A549 (cell line): ENCODE measurements around the gene ZMAT3. TPM values are rescaled to one million over a fixed set of nuclear protein-coding genes. Genes with fewer than 3 reads are reported as not detected.

ENCODE experiments used
- ATAC-seq, 2 experiments: fragments of 200-7000 bp in 1 of 2; fragments of >200 bp in 1 of 2; cut with Nextera tagmentation in 1 of 2; cut with Tn5 transposase in 1 of 2; 3 replicates each; pipeline versions ENCODE4 v1.8.0 to v1.9.1; 2018 to 2020; ENCODE audit warnings: mild to moderate bottlenecking in 1 of 2, moderate library complexity in 1 of 2
- CTCF ChIA-PET: fragments of 300-600 bp; sonication (Branson Sonifier 250); formaldehyde crosslinking; extraction: SDS; loops from one replicate; lab custom pipeline; 2021; ENCODE audit warnings: antibody characterized with exemption, inconsistent platforms; lab: Yijun Ruan, JAX
- POLR2A ChIA-PET: fragments of 350-600 bp; formaldehyde crosslinking; extraction: SDS; loops from one replicate; lab custom pipeline; 2021; ENCODE audit warnings: antibody characterized with exemption, inconsistent platforms; lab: Yijun Ruan, JAX
- DNase-seq, 2 experiments: peaks; one replicate each; pipeline versions ENCODE4 v3.0.0 to v3.0.0-alpha.2; 2011 to 2016; ENCODE audit warnings: low read depth in 1 of 2, low spot score in 1 of 2
- FAIRE-seq: peaks from 2 replicates; lab custom pipeline; 2011; peaks lifted over from hg19 to GRCh38; lab: Jason Lieb, UNC
- H3K27ac ChIP-seq, 2 experiments: fragments of >200 bp; sonication (Bioruptor Twin); formaldehyde crosslinking; 3 replicates each; pipeline ENCODE4 v1.5.1; 2016 to 2017
- H3K4me1 ChIP-seq: fragments of >200 bp; sonication (Bioruptor Twin); formaldehyde crosslinking; 3 replicates; pipeline ENCODE4 v1.6.1; 2016
- H3K4me2 ChIP-seq: fragments of >200 bp; sonication (Bioruptor Twin); formaldehyde crosslinking; 3 replicates; pipeline ENCODE4 v1.6.1; 2016
- H3K4me3 ChIP-seq: fragments of >200 bp; sonication (Bioruptor Twin); formaldehyde crosslinking; 3 replicates; pipeline ENCODE4 v1.5.1; 2016
- H3K9me3 ChIP-seq: fragments of >200 bp; sonication (Bioruptor Twin); formaldehyde crosslinking; 3 replicates; pipeline ENCODE4 v1.6.1; 2016
- ATOH8 ChIP-seq: fragments of 250-450 bp; sonication (Bioruptor Pico); IDR thresholded peaks from 2 replicates; pipeline ENCODE4 v1.5.0; 2020; ENCODE audit warnings: low read depth, mild to moderate bottlenecking, moderate library complexity
- BCL3 ChIP-seq: fragments of >200 bp; sonication (Bioruptor Twin); formaldehyde crosslinking; IDR thresholded peaks from 3 replicates; pipeline ENCODE4 v1.6.1; 2016
- EP300 ChIP-seq, 2 experiments: fragments of >200 bp; sonication (Bioruptor Twin); formaldehyde crosslinking; IDR thresholded peaks; 2 replicates in 1 of 2; 3 replicates in 1 of 2; pipeline ENCODE4 v1.6.1; 2016 to 2017
- GATA3 ChIP-seq: IDR thresholded peaks from 2 replicates; pipeline ENCODE4 v1.6.1; 2012; ENCODE audit warnings: borderline replicate concordance
- HOXA7 ChIP-seq: fragments of 250-450 bp; sonication (Bioruptor Pico); IDR thresholded peaks from 2 replicates; pipeline ENCODE4 v1.5.0; 2020; ENCODE audit warnings: mild to moderate bottlenecking, moderate library complexity
- HOXB13 ChIP-seq: fragments of 250-450 bp; sonication (Bioruptor Pico); IDR thresholded peaks from 2 replicates; pipeline ENCODE4 v1.5.0; 2020; ENCODE audit warnings: low read depth, mild to moderate bottlenecking, moderate library complexity
- JUN ChIP-seq, 2 experiments: fragments of >200 bp; sonication (Bioruptor Twin); formaldehyde crosslinking; IDR thresholded peaks; 2 replicates in 1 of 2; 3 replicates in 1 of 2; pipeline ENCODE4 v1.6.1; 2016 to 2017
- KDM1A ChIP-seq: fragments of 200-600 bp; sonication (generic); IDR thresholded peaks from 2 replicates; pipeline ENCODE4 v1.6.1; 2016; ENCODE audit warnings: low read depth, mild to moderate bottlenecking
- MAFK ChIP-seq: fragments of 450-650 bp; IDR thresholded peaks from 2 replicates; pipeline ENCODE4 v1.6.1; 2014; ENCODE audit not compliant: partially characterized antibody
- MAZ ChIP-seq: fragments of 150-350 bp; IDR thresholded peaks from 2 replicates; pipeline ENCODE4 v1.6.1; 2014; ENCODE audit warnings: antibody characterized with exemption, low read depth, low read length, borderline replicate concordance
- PHF8 ChIP-seq: fragments of 200-600 bp; sonication (generic); IDR thresholded peaks from 2 replicates; pipeline ENCODE4 v1.6.1; 2016; ENCODE audit warnings: low read depth, mild to moderate bottlenecking, antibody characterized with exemption, moderate library complexity, borderline replicate concordance
- POLR2A ChIP-seq: IDR thresholded peaks from 2 replicates; pipeline ENCODE4 v1.6.1; 2012; ENCODE audit warnings: mild to moderate bottlenecking, low read length
- RARB ChIP-seq: fragments of 250-450 bp; sonication (Bioruptor Pico); IDR thresholded peaks from 2 replicates; pipeline ENCODE4 v1.8.0; 2021; ENCODE audit warnings: mild to moderate bottlenecking, moderate library complexity
- RCOR1 ChIP-seq: fragments of 150-350 bp; IDR thresholded peaks from 2 replicates; pipeline ENCODE4 v1.6.1; 2014; ENCODE audit warnings: antibody characterized with exemption, low read length, low read depth
- REST ChIP-seq: fragments of 200-600 bp; sonication (generic); IDR thresholded peaks from 2 replicates; pipeline ENCODE4 v1.6.1; 2016; ENCODE audit warnings: antibody characterized with exemption, mild to moderate bottlenecking, moderate library complexity
- ZC3H11A ChIP-seq: fragments of 450-650 bp; IDR thresholded peaks from 2 replicates; pipeline ENCODE4 v1.6.1; 2014; ENCODE audit warnings: antibody characterized with exemption, mild to moderate bottlenecking
- ZFP36 ChIP-seq: fragments of 450-650 bp; IDR thresholded peaks from 2 replicates; pipeline ENCODE4 v1.6.1; 2014; ENCODE audit warnings: borderline replicate concordance; ENCODE audit not compliant: partially characterized antibody
- ZNF302 ChIP-seq: fragments of 250-450 bp; sonication (Bioruptor Pico); IDR thresholded peaks from 2 replicates; pipeline ENCODE4 v1.9.0; 2021; ENCODE audit warnings: inconsistent platforms, mild to moderate bottlenecking, moderate library complexity
- WGBS: methylation state at CpG from one replicate; pipeline ENCODE4 v1.1.6; 2017; ENCODE audit errors: missing lambda C conversion rate; 5-methylcytosine and 5-hydroxymethylcytosine counted together
- polyA minus RNA-seq: library from RNA; depleted of rRNA, polyadenylated mRNA; stranded (reverse); fragments of >200 nt; gene quantifications from 2 replicates; pipeline ENCODE4 v1.2.3, GENCODE V29; 2011; rRNA and poly(A)+ RNA removed
- polyA plus RNA-seq, 4 experiments: library from polyadenylated mRNA; depleted of rRNA in 3 of 4; stranded (reverse); fragments of >200 nt; fragmentation: RNase III in 1 of 4; extraction: RNeasy Plus Mini Kit Qiagen cat#74134 plus additional on column Dnase treatment in 1 of 4; gene quantifications; 2 replicates in 3 of 4; 3 replicates in 1 of 4; pipeline ENCODE4 v1.2.3, GENCODE V29; 2011 to 2017
- TF ChIP-seq, protein P1 (sequence below): IDR thresholded peaks from 2 replicates; pipeline ENCODE4 v1.6.1; 2012
- TF ChIP-seq, protein P2 (sequence below): IDR thresholded peaks from 2 replicates; pipeline ENCODE4 v1.6.1; 2012
- TF ChIP-seq, protein P3 (sequence below): fragments of 450-650 bp; IDR thresholded peaks from 2 replicates; pipeline ENCODE4 v1.6.1; 2014; ENCODE audit warnings: antibody characterized with exemption
- TF ChIP-seq, protein P4 (sequence below): IDR thresholded peaks from 2 replicates; pipeline ENCODE4 v1.6.1; 2012; ENCODE audit warnings: low read depth, borderline replicate concordance

The ZMAT3 gene, protein sequence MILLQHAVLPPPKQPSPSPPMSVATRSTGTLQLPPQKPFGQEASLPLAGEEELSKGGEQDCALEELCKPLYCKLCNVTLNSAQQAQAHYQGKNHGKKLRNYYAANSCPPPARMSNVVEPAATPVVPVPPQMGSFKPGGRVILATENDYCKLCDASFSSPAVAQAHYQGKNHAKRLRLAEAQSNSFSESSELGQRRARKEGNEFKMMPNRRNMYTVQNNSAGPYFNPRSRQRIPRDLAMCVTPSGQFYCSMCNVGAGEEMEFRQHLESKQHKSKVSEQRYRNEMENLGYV
- polyA plus RNA-seq (2011; rRNA removed) (12.2 and 13.5 TPM in 2 replicates), polyA plus RNA-seq (2017; fragmentation: RNase III; extraction: RNeasy Plus Mini Kit Qiagen cat#74134 plus additional on column Dnase treatment) (5.7 to 6.3 TPM (median 5.7 TPM) in 3 replicates), polyA minus RNA-seq (32.5 and 54.8 TPM in 2 replicates)
- polyA plus RNA-seq (2012; cell fraction: cytosol; rRNA removed): 1.7 and 2.1 TPM in 2 replicates
- polyA plus RNA-seq (2012; cell fraction: nucleus; rRNA removed): 0.90 and 1.2 TPM in 2 replicates

- Histone ChIP-seq H3K4me1 (peaks cover 5% of the 10 kb centered on the region; the same call in 2 of the 3 replicates), H3K27ac (peak within 1 kb of the TSS; percentile 85 to 95), H3K4me3 (peak within 1 kb of the TSS; percentile 88), H3K9me3 (no peaks in the 10 kb centered on the region), H3K4me2 (peak within 1 kb of the TSS; percentile 66)
- ChIA-PET CTCF (interaction anchor here (0.7 to 2.7 kb wide), 5 partner anchors 75 to 608 kb away, joined by 3 to 8 read pairs (median 7); no protein-coding TSS in a partner anchor), POLR2A (interaction anchor here (1.1 to 1.8 kb wide), 3 partner anchors 53 to 252 kb away, joined by 3 to 6 read pairs (median 3); partner anchors contain the start of gene ZNF639)
- ATAC-seq: peak; percentile 97 to 99
- 2% methylated on average over 10 of the region's 80 CpGs for WGBS
- TF ChIP-seq, protein P1, sequence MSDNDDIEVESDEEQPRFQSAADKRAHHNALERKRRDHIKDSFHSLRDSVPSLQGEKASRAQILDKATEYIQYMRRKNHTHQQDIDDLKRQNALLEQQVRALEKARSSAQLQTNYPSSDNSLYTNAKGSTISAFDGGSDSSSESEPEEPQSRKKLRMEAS: peak; percentile 63; the same call in 1 of the 2 replicates
- no peak for TF ChIP-seq MAZ
- TF ChIP-seq HOXB13 (CRISPR knock-in tag): no peak
- no peak for TF ChIP-seq ZFP36
- peak in 1 of 2 experiments; percentile 81; a peak in 3 of 5 replicates for TF ChIP-seq JUN (IDR thresholded peaks at IDR 0.05)
- no peak for TF ChIP-seq ATOH8
- TF ChIP-seq, protein P2, sequence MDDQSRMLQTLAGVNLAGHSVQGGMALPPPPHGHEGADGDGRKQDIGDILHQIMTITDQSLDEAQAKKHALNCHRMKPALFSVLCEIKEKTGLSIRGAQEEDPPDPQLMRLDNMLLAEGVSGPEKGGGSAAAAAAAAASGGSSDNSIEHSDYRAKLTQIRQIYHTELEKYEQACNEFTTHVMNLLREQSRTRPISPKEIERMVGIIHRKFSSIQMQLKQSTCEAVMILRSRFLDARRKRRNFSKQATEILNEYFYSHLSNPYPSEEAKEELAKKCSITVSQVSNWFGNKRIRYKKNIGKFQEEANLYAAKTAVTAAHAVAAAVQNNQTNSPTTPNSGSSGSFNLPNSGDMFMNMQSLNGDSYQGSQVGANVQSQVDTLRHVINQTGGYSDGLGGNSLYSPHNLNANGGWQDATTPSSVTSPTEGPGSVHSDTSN: 0 out of 2 replicates have a peak, but pooled peaks have one; percentile 43
- peak; percentile 77; the same call in 1 of the 3 replicates for TF ChIP-seq BCL3
- TF ChIP-seq RARB (CRISPR knock-in tag): no peak
- TF ChIP-seq, protein P3, sequence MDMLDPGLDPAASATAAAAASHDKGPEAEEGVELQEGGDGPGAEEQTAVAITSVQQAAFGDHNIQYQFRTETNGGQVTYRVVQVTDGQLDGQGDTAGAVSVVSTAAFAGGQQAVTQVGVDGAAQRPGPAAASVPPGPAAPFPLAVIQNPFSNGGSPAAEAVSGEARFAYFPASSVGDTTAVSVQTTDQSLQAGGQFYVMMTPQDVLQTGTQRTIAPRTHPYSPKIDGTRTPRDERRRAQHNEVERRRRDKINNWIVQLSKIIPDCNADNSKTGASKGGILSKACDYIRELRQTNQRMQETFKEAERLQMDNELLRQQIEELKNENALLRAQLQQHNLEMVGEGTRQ: 0 out of 2 replicates have a peak, but pooled peaks have one; percentile 14
- TF ChIP-seq, protein P4, sequence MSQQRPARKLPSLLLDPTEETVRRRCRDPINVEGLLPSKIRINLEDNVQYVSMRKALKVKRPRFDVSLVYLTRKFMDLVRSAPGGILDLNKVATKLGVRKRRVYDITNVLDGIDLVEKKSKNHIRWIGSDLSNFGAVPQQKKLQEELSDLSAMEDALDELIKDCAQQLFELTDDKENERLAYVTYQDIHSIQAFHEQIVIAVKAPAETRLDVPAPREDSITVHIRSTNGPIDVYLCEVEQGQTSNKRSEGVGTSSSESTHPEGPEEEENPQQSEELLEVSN: no peak
- TF ChIP-seq RCOR1: no peak
- TF ChIP-seq PHF8: peak; percentile 43; the same call in 1 of the 2 replicates
- peak; percentile 92 for TF ChIP-seq POLR2A
- FAIRE-seq: no peak
- DNase-seq: peak; percentile 55 to 73
Observed at GRCh38 chr3:179071323-179072099, at the start of gene ZMAT3. ZMAT3 (minus strand) TSS chr3:179071809; CDS start chr3:179067752, 4,057 bp downstream.

DNA sequence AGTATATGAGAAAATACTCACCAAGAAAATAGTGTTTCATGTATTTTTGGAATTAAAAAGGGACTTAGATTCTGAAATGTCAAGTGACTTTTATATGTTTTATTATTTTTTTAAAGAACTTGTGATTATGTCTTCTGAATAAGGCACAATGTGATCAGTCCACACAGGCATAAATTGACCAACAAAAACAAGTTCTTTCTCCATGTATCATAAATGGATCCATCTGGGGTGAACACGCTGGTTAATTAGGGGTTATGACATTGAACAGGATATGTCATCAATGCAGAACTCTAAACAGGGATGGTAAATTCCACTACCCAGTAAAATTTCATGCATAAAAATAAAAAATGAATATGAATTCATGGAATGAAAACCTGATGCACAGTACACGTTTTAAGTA, 45.2 kb upstream of the ZMAT3 start:
- ChIA-PET CTCF (no interaction called here), POLR2A (no interaction called here)
- Histone ChIP-seq H3K4me3 (no peak overlapping the region), H3K4me2 (no peak overlapping the region), H3K27ac (no peak overlapping the region), H3K4me1 (no peaks in the 10 kb centered on the region), H3K9me3 (no peaks in the 10 kb centered on the region)
- DNase-seq: no peak
- ATAC-seq: no peak
- WGBS: 5% methylated on average over 2 of the region's 2 CpGs
- no peak for FAIRE-seq
- TF ChIP-seq REST: no peak
- TF ChIP-seq EP300 (IDR thresholded peaks at IDR 0.05): no peak
- TF ChIP-seq HOXA7: no peak
- TF ChIP-seq ZC3H11A: no peak
- TF ChIP-seq ZNF302 (CRISPR knock-in tag): no peak
- TF ChIP-seq KDM1A: no peak
- TF ChIP-seq, protein P4: no peak
- TF ChIP-seq ATOH8: no peak
- no peak for TF ChIP-seq GATA3
- TF ChIP-seq MAFK: no peak
